ENCODE results near the gene ANXA2R.

- peak; percentile 7; the same call in 1 of the 2 replicates for TF ChIP-seq POLR2A (IDR thresholded peaks at IDR 0.05; ENCODE audit: low read length)
- no peak for TF ChIP-seq MYC (IDR thresholded peaks at IDR 0.05; ENCODE audit: borderline replicate concordance, low read length)
Observed at GRCh38 chr5:42992088-42992879, 47.8 kb downstream of the ANXA2R start.
